Hematopoietic multipotent progenitor cell treated with erythropoietin and hydrocortisone succinate and interleukin-3 and kit ligand, for 6 days (in vitro differentiated cells): ENCODE results near the gene TYMS.

Source experiments
- DNase-seq: peaks from one replicate; pipeline ENCODE4 v3.0.0-alpha.2; 2015

The TYMS gene

DNA sequence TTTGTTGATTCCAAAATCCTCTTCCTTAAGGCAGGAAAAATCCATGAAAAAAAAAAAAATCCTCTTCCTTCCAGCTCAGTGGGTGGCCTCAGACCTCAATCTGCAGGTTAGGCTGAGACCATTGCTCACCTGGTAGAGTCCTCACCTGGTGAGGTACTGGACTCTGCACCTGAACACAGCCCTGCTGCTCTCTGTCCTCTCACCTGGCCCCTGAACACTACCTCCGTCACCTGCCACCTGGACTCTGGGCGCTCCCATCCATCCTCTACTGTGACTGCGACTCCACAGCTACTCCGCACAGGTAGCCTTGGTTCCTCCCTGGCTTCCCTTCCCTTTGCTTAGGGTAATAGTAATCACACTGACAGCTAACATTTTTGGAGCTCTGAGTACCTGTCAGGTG is 22.1 kb downstream of the TYMS start:
- DNase-seq, result no peak

DNA sequence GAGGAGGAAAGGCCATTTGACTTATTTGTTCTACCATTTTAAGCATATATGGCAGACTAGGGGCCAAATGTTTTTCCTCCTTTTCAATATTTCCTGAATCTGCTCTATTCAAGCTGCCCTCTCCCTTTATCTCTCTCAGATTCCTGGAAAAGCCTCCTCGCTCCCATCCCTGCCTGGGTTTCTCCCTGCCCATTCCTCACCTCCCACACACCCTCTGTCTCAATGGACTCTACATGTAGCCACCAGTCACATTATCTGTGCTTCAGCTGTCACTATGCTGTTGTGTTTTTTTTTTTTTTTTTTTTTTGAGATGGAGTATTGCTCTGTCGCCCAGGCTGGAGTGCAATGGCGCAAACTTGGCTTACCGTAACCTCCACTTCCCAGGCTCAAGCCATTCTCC is 22.9 kb downstream of the TYMS start:
- DNase-seq, result no peak

DNA sequence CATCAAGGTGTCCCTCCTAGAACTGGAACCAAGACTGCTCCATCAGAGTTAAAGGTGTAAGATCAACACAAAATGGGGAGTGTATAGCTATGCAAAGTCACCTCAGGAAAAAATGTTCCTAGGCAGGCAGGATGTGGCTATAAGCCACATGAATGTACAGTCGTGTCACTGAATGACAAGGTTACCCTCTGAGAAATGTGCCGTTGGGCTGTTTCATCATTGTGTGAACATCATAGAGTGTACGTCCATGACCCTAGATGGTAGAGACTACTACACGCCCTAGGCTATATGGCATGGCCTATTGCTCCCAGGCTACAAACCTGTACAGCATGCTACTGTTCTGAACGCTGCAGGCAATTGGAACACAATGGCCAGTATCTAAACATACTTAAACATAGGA is 24.5 kb downstream of the TYMS start:
- DNase-seq, result peak; percentile 52

DNA sequence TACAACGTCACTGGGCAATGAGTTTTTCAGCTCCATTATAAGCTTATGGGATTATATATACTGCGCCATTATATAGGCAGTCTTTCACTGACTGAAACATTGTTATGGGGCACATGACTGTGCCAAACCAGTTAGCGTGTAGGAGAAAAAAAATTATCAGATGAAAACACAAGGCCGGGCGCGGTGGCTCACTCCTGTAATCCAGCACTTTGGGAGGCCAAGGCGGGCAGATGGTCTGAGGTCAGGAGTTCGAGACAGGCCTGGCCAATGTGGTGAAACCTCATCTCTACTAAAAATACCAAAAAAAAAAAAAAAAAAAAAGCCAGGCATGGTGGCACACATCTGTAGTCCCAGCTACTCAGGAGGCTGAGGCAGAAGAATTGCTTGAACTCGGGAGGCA is 25.0 kb downstream of the TYMS start:
- DNase-seq, result peak; percentile 82

DNA sequence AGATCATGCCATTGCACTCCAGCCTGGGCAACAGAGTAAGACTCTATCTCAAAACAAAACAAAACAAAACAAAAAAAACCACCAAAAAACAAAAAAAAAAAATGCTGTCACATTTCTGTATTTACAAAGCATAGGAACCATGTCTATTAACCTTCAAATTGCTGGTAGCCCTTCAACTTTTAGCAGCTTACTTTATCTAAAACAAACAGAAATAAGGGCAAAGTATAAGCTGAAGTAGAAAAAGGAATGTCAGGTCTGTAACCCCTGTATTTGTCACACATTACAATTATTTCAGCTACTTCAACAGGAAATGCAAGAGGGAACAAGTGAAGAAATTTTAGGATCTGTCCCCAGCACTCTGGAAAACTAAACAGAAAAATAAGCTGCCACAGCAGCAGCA is 25.4 kb downstream of the TYMS start:
- DNase-seq, result no peak

DNA sequence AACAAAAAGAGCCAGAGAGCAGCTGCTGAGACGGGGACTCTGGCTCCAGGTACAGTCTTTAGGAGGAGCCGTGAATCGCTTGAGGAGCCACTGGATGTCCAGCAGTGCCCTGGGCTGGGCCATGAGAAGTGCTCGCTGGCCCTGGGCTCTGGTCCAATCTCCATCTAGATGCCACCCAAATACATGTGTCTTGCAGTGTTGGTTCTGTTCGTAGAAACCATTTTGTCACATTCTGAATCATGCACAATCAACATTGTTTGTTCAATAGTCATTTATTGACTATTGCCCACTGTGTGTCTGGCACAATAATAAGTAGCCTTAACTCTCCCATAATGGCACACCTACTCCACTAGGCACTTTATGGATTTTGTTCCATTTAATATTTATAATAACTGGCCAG is 26.1 kb downstream of the TYMS start:
- DNase-seq, result no peak

DNA sequence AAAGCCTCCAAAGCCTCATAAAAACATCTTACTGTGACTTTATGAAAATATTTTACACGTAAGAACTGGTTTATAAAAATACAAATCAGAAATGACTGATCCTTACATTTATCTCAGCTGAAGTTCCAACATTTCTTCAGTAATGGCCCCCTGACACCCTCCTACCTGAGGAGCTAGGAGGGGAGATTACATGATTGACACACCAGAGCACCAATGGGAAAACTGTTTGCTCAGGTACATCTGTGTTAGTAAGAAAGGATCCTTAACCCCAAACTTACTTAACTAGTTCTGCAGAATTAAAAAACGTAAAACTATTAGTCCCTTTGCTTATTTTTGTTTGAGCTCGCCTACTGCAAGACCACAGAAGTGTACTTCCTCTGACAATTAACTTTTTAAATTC is 28.0 kb downstream of the TYMS start:
- DNase-seq, result no peak

DNA sequence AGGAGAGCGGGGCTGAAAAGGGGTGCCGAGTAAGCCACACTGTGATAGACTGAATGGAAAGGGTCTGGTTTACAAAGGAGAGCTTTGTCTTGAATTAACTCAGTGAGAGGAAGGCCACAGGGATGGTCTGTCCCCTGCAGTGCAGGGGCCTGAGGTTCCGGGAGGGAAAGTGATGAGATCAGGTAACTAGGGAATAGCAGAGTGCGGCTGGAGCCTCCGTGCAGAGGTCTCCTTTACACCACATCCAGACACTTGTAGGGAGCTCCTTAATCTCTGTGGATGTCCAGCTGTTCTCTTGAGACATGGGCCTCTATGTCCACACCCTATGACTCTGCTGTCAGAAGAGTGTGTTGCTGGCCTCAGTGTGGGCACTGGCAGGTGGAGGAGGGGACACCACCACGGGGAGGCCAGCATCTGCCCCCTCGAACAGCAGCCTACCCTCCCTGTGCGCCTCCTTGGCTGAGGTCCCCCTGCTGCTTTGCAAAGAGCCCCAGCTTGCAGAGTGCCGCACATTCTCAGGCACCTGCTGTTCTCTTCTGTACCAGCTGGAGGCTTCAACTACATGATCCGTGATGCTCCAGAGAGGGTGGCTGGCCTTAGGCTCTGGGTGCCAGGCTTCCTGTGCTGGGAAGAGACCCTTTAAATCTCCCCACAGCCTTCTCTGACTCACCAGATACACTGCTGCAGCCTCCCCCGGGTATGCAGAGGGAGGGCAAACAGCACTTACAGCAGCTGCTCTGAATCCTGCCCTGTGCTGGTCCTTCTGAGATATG is 29.1 kb downstream of the TYMS start:
- no peak for DNase-seq

DNA sequence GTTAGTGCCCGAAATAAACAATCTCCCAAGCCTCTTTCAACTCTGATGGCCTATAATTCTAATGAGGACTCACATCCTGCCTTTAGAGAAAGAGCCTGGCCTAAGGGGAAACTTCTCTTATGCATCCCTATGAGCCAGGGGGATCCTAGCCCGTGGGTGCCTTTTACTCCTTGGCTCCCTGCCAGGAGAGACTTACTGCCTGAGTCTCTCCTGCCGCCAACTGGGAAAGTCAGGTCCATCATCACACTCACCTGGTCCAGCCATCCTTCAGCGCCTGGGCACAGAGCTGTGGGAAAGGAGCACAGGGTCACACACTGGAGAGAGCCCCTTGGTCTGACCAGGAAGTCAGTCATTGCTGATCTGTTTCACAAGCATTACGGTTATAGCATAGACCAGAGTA is 30.9 kb downstream of the TYMS start:
- no peak for DNase-seq

DNA sequence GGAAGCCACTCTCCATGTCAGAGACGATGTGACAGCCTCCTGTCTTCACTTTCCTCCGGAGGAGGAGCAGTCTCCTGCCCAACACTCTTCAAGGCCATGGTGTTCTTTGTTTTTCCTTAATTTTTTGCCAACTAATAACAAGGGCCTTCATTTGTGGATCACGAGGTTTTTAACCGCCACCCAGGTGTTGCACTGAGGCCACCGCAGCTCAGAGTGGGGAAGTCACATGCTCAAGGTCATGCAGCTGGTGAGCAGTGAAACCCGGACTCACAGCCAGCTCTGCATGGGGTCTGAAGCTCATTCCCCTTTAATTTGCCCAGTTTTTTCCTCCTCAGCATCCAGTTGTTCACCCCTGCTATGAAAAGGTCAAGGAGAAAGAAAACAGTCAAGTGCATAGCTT is 35.4 kb downstream of the TYMS start:
- no peak for DNase-seq

DNA sequence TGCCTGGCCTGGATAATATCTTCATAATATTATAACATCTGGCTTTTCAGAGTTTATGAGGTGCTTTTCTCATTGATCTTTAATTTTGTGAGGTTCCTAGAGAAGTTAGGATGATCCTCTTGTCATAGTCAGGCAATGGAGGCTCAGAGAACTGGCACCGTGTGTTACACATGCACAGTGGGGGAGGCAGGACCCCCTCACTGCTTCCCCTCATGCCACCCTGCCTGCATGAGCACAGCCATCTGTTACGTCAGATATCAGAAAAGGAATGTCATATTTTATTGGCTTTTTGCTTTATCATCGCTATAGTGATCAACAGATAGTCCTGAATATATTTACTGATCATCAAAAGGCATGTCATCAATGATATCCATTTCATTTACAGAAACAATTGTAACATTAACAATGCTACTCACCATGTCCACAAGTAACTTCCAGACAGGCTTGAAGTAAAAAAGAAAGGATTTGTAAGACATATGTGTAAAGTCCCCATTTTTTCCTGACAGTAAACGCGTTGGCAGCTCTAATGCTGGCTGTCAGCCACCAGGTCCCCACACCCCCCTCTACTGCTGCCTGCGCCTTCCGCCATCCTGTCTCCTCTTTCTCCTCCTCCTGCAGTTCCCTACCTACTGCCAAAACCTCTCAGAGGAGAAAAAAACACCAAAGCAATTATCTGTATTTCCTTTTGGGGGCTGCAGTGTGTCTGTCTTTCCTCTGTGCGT is 36.2 kb downstream of the TYMS start:
- DNase-seq, result no peak

DNA sequence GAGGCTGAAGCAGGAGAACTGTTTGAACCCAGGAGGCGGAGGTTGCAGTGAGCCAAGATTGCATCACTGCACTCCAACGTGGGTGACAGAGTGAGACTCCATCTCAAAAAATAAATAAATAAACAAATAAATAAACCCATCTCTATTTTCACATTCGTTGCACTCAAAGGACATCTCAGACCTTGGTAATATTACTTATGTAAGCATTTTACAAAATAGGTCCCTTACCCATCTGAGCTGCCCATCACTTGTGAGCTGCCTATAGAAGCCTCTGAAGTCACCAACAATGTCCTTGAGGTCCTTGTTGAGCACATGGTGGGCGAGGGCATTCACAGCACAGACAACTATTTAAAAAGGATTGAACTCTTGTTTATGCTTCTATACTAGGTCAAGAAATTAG is 39.6 kb downstream of the TYMS start:
- no peak for DNase-seq

DNA sequence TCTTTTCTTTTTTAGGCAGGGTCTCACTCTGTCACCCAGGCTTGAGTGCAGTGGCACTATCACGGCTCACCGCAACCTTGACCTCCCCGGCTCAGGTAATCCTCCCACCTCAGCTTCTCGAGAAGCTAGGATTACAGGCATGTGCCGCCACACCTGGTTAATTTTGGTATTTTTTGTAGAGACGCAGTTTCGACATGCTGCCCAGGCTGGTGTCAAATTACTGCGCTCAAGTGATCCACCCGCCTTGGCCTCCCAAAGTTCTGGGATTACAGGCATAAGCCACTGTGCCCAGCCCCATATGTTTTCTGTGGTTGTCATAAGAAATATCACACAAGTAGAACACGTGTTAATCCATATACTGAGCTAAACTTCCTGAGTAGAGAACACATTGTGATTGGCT is 40.3 kb downstream of the TYMS start:
- no peak for DNase-seq

DNA sequence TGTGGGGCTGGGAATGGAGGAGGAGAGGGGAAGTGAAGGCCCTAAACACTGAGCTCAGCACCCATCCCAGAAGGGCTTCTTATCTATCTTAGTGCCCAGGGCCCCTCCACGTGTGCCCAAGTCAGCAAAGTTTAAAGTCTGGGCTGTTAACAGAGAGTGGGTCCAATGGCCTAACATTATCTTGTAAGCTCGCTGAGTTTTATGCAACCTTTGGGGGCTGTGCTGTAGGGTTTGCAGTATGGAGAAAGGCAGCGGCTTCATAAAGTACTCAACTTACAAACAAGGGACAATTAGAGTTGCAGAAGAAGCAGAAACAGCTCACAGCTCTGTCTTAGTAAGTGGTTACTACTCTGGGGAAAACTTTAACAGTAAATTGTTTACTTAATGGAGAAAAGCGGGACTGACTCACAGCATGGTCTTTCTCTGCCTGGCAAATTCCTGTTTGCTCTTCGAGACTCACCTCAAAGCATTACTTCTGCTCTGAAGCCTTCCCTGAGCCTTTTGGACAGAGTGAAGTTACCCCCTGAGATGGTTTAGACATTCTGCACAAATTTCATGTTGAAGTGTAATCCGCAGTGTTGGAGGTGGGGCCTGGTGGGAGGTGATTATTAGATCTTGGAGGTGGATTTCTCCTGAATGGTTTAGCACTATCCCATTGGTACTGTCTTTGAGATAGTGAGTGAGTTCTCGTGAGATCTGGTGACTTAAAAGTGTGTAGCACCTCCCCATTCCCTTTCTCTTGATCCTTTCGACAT is 45.9 kb downstream of the TYMS start:
- no peak for DNase-seq

DNA sequence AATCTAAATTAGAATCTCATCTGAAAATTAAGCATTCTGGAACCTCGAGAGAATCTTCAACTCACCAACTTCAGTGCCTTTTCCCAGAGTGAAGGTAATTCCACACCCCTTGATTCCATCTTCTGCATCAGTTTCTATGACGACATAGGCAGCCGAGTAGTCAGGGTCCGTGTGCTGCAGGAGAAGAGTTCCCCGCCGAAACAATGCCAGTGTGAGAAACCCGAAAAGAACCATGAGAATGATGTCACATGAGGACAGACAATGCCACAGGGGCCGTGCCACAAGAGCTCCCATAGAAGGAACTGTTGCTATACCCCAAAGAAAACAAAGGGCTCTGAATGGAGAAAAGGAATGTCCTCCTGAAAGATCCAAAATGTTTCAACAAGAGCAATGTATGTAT is 49.0 kb downstream of the TYMS start:
- no peak for DNase-seq

DNA sequence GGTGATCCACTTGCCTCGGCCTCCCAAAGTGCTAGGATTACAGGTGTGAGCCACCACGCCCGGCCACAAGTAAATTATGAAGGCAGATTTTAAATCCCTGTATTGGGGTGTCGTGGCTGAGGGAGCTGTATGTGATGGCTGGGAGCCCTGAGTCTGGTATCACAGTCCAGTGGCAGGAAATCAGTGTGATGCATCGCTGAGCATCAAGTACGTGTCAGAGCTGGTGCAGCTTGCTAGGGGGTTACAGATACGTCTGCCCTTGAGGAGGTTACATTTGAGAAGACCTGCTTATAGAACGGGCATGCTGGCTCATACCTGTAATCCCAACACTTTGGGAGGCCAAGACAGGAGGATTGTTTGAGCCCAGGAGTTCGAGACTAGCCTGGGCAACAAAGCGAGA is 50.6 kb downstream of the TYMS start:
- DNase-seq, result no peak

DNA sequence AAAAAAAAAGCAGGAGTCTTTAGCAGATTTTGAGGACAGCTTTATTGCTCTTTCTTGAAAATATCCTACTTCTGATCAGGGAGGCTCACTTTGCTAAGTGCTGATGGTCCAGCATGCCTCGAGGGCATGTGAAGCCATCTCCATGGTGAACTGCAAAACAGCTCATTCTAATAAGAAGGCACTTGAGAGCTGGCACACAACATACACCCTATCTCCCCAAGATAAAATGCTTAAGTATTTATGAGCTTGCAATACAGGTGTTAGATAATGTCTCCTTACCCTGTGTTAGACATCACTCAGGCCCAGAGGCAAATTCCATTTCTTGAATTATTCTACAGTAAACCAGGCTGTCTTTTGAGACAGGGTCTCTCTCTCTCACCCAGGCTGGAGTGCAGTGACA is 52.3 kb downstream of the TYMS start:
- DNase-seq, result no peak

DNA sequence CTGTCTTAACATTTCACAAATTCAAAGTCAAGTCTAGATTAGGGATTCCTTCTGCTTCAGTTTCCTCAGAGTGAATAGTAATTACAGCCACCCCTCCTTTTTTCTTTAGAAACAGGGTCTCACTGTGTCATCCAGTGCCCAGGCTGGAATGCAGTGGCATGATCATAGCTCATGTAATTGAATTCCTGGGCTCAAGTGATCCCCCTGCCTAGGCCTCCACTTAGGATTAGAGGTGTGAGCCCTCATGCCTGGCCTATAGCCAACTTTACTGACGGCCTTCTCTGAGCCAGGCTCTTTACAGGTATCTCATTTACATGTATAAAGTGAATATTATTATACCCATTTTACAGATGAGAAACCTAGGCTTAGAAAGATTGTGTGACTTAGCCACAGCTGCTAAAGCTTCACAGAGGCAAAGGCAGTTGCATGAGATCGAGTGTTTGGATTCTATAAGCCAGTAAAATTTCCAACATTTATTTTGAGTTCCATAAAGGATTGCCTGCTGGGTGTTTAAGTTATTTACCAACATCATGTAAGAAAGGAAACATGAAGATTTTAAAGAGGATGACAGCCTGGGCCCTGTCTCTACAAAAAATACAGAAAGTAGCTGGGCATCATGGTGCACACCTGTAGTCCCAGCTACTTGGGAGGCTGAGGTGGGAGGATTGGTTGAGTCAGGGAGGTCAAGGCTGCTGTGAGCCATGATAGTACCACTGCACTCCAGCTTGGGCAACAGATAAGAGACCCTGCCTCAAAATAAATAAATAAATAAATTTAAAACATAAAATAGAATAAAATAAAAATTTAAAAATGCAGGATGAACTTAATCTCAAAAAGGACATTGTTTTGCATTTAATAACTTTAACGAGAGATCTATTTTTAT is 53.2 kb downstream of the TYMS start:
- peak; percentile 33 for DNase-seq

DNA sequence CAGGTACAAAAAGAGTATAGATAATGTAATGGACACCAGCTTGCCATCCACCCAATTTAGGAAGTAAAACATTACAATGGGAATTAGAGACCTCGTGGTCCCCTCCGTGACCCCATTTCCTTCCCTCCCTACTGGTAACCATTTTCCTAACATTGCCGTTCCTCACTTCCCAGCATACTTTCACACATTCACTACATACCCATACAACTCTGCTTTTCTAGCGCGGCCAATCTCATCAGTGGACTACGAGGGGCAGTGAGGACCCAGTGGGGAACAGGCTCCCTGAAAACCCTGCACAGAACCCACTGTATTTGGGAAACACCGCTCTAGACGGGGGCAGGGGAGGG is 53.8 kb downstream of the TYMS start:
- no peak for DNase-seq

DNA sequence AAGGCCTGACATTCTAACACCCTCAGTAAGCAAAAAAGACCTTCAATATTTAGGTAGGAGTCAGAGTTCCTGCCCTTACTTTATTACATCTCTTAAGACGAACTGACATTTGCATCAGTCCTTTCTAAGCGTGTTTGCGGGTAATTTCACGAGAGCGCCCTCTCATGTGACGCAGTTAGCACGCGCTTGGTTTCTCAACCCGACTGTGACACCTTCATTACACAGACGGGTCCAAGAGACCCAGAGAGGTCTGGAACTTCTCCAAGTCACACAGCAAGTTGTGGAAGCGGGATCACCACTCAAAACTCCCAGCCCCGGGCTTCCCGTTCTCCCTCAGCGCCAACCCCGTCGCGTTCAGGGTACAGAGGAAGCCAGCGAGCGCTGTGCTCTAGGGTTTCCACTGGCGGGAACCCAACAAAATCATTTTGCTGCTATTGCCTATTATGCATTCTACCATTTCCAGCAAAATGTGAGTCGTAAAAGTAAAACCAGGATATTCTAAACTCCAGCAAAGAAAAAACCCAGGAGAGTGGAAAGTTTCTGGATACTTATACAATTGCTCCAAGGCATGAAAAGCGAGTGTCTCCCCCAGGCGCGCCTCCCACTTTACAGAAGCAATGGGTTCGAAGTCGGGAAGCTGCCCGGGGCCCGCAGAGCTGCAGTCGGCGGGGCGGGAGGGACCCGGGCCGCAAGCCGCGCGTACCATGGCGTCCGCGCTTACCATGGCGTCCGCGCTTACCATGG is 54.4 kb downstream of the TYMS start:
- DNase-seq, result peak; percentile 94

DNA sequence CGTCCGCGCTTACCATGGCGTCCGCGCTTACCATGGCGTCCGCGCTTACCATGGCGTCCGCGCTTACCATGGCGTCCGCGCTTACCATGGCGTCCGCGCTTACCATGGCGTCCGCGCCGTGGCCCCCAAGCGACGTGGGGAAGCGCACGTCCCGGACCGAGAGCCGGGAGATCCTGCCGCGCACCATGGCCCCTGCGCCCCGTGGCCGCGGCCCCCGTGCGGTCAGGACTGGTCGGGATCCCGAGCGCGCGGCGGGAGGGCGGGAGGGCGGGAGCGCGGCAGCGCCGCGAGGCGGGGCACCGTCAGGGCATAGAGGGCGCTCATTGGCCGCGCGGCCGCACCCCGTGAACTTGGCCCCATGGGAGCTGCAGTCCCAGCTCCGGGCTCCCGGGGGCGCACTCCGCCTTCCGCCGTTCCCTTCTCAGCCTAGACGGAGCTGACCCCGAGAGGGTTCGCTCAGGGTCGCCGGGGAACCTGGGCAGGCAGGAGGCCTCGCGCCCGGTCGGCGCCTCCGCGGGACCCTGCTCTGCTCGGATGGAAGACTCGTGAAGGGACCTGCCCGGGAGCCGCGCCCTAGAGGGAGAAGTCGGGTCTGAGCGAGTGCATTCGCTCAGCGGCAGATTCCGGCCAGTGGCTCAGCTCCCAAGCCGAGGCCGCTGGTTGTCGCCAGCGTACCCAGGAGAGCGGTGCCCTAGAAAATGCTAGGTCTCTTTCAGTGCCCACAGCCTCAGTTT is 55.1 kb downstream of the TYMS start, which contains the start of gene ENOSF1:
ENOSF1 (minus strand) TSS at position 230 of the 734 bp plus-strand sequence; CDS start at position 187, 43 bp downstream.
- peak; percentile 93 for DNase-seq

DNA sequence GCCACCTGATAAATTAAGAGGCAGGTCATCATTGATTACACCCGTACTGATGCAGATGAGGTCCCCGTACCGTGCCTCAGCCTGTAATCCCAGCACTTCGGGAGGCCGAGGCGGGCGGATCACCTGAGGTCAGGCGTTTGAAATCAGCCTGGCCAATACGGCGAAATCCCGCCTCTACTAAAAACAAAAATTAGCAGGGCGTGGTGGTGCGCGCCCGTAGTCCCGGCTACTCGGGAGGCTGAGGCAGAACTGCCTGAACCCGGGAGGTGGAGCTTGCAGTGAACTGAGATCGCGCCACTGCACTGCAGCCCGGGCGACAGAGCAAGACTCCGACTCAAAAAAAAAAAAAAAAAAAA is 55.7 kb downstream of the TYMS start:
- no peak for DNase-seq
